K562 (cell line): ENCODE results near the gene PHF14. TPM values are rescaled to one million over a fixed set of nuclear protein-coding genes. Genes with fewer than 3 reads are reported as not detected.

ENCODE experiments used
- ATAC-seq: fragments of 200-7000 bp; cut with Tn5 transposase; 3 replicates; pipeline ENCODE4 v1.9.1; 2020; ENCODE audit warnings: moderate library complexity
- BruUV-seq: library from RNA; stranded (reverse); fragments of 400-500 nt; replicated peaks from 2 replicates; lab custom pipeline; 2021; lab: Mats Ljungman, UMichigan
- CTCF ChIA-PET: fragments of 300-600 bp; formaldehyde crosslinking; extraction: SDS; loops from one replicate; lab custom pipeline; 2021; ENCODE audit warnings: low intra/inter-chr PET ratio; lab: Yijun Ruan, JAX
- POLR2A ChIA-PET: fragments of 300-600, 350-650 bp; sonication (Branson Sonifier 250); formaldehyde crosslinking; extraction: SDS; loops from one replicate; lab custom pipeline; 2021; ENCODE audit warnings: antibody characterized with exemption, inconsistent platforms; lab: Yijun Ruan, JAX
- DNase-seq, 4 experiments: peaks; one replicate each; pipeline versions ENCODE4 v3.0.0 to v3.0.0-alpha.2; 2011 to 2018; ENCODE audit warnings: low spot score in 3 of 4, mixed read lengths in 3 of 4; ENCODE audit errors: extremely low read depth in 1 of 4
- FAIRE-seq: peaks from 2 replicates; lab custom pipeline; 2011; peaks lifted over from hg19 to GRCh38; lab: Jason Lieb, UNC
- H2AFZ ChIP-seq: 2 replicates; pipeline ENCODE4 v1.6.0; 2011; ENCODE audit warnings: low read depth, low read length, control low read depth, inconsistent platforms
- H3K27ac ChIP-seq: fragments of 200-600 bp; 3 replicates; pipeline ENCODE4 v1.8.0; 2011; ENCODE audit warnings: low read depth, mild to moderate bottlenecking, control low read depth, inconsistent platforms, low read length, moderate library complexity, mixed read lengths; ENCODE audit errors: extremely low read depth
- H3K27me3 ChIP-seq, 2 experiments: fragments of 300-600 bp in 1 of 2; 2 replicates in 1 of 2; 3 replicates in 1 of 2; pipeline versions ENCODE4 v1.6.0 to v1.8.0; 2011; ENCODE audit warnings: inconsistent platforms in 2 of 2, low read length in 2 of 2, mild to moderate bottlenecking in 1 of 2, mixed read lengths in 1 of 2, moderate library complexity in 1 of 2; ENCODE audit not compliant: control insufficient read depth in 2 of 2, insufficient read depth in 2 of 2
- H3K36me3 ChIP-seq: fragments of 300-600 bp; 3 replicates; pipeline ENCODE4 v1.8.0; 2011; ENCODE audit warnings: mild to moderate bottlenecking, low read length, inconsistent platforms; ENCODE audit not compliant: control insufficient read depth, insufficient read depth
- H3K4me1 ChIP-seq, 2 experiments: fragments of 200-600 bp in 1 of 2; replicated peaks in 1 of 2; 2 replicates in 1 of 2; 3 replicates in 1 of 2; pipeline versions ENCODE4 v1.5.1 to v1.8.0; 2011; ENCODE audit warnings: inconsistent platforms in 2 of 2, low read length in 2 of 2, mild to moderate bottlenecking in 1 of 2, mixed read lengths in 1 of 2, moderate library complexity in 1 of 2; ENCODE audit not compliant: control insufficient read depth in 2 of 2, insufficient read depth in 2 of 2
- H3K4me2 ChIP-seq: 2 replicates; pipeline ENCODE4 v1.6.1; 2011; ENCODE audit warnings: low read length, control low read depth, inconsistent platforms, mixed read lengths; ENCODE audit not compliant: insufficient read depth
- H3K4me3 ChIP-seq: fragments of 200-600 bp; sonication (generic), shearing (Covaris generic); 2 replicates; pipeline ENCODE4 v1.5.1; 2016; ENCODE audit warnings: control low read depth, inconsistent platforms
- H3K79me2 ChIP-seq: fragments of 200-600 bp; 3 replicates; pipeline ENCODE4 v1.8.0; 2011; ENCODE audit warnings: low read length, inconsistent platforms; ENCODE audit not compliant: control insufficient read depth, insufficient read depth
- H3K9ac ChIP-seq, 2 experiments: 2 replicates each; pipeline versions ENCODE4 v1.6.0 to v1.6.1; 2011; ENCODE audit warnings: low read depth in 2 of 2, low read length in 2 of 2, control low read depth in 1 of 2, inconsistent platforms in 1 of 2, mild to moderate bottlenecking in 1 of 2, mixed read lengths in 1 of 2; ENCODE audit not compliant: insufficient read depth in 1 of 2
- H3K9me1 ChIP-seq: one replicate; pipeline ENCODE4 v1.6.0; 2011; ENCODE audit warnings: inconsistent platforms, mild to moderate bottlenecking, low read length, moderate library complexity; ENCODE audit not compliant: control insufficient read depth, insufficient read depth
- H3K9me3 ChIP-seq: replicated peaks from 2 replicates; pipeline ENCODE4 v1.5.1; 2011; ENCODE audit warnings: low read depth, low read length, inconsistent platforms; ENCODE audit not compliant: control insufficient read depth, insufficient read depth
- H4K20me1 ChIP-seq: replicated peaks from 2 replicates; pipeline ENCODE4 v1.6.1; 2011; ENCODE audit warnings: low read length, inconsistent platforms, mixed read lengths; ENCODE audit not compliant: control insufficient read depth, insufficient read depth
- CHD4 ChIP-seq: fragments of 200-600 bp; sonication (generic); IDR thresholded peaks from 3 replicates; pipeline ENCODE4 v1.6.1; 2012; ENCODE audit warnings: low read depth, mild to moderate bottlenecking, mixed read lengths, low read length, inconsistent platforms; ENCODE audit not compliant: insufficient read depth, insufficient replicate concordance, poor library complexity, severe bottlenecking
- SPI1 ChIP-seq: IDR thresholded peaks from 2 replicates; pipeline ENCODE4 v1.6.1; 2011; ENCODE audit warnings: low read depth, low read length, control low read depth, borderline replicate concordance
- ZFX ChIP-seq: sonication (generic); formaldehyde crosslinking; IDR thresholded peaks from 2 replicates; pipeline ENCODE4 v1.8.0; 2022; ENCODE audit warnings: mild to moderate bottlenecking, missing genetic modification reagents, moderate library complexity
- ZNF518B ChIP-seq: fragments of 250-450 bp; sonication (Bioruptor Pico); IDR thresholded peaks from 2 replicates; pipeline ENCODE4 v1.5.0; 2021; ENCODE audit warnings: mild to moderate bottlenecking, moderate library complexity
- WGBS: fragments of 100-300 bp; shearing (Covaris generic); methylation state at CpG from one replicate; pipeline ENCODE4 v1.1.6; 2016; ENCODE audit warnings: low coverage, mixed read lengths; ENCODE audit not compliant: insufficient coverage; ENCODE audit errors: missing lambda C conversion rate; 5-methylcytosine and 5-hydroxymethylcytosine counted together
- in situ Hi-C: fragments of 300-500 bp; cut with MboI; formaldehyde crosslinking; loops from 4 replicates; pipeline ENCODE4 v1.15.0; 2018; ENCODE audit warnings: inconsistent platforms, mixed read lengths
- intact Hi-C: fragments of 100-400 bp; cut with micrococcal nuclease; formaldehyde crosslinking; loops from 2 replicates; pipeline ENCODE4 v1.14.2; 2022
- polyA plus RNA-seq, 8 experiments: library from polyadenylated mRNA; depleted of rRNA in 4 of 8; stranded (reverse) in 5 of 8; unstranded in 3 of 8; fragments of >200 nt; fragmentation: Nextera tagmentation in 2 of 8; fragmentation: Illumina TruSeq in 1 of 8; extraction: Ambion mirVana in 2 of 8; extraction: Trizol in 1 of 8; gene quantifications; 2 replicates each; pipeline versions ENCODE4 v1.2.1 to v1.2.3, GENCODE V29; 2011 to 2014; ENCODE audit warnings: inconsistent platforms in 1 of 8, missing spikeins in 1 of 8
- total RNA-seq, 7 experiments: library from RNA; depleted of rRNA in 6 of 7; stranded (reverse); fragments of >200 nt in 6 of 7; fragmentation: Illumina TruSeq in 2 of 7; extraction: Trizol in 2 of 7; gene quantifications; 2 replicates each; pipeline versions ENCODE4 v1.2.1 to v1.2.3, GENCODE V29; 2011 to 2021; ENCODE audit warnings: low replicate concordance in 1 of 7

Gene PHF14
- total and polyA plus RNA-seq, 9 of the 15 experiments (the other 6 are each of a cell fraction or from before 2014, with no cell fraction given): 27.5 to 67.6 (median 41.4) TPM

- H2AFZ ChIP-seq: no peak overlapping the region
- BruUV-seq: no TSS peak
- intact Hi-C loops (no loop called here), in situ Hi-C loops (no loop called here)
- CTCF ChIA-PET: no interaction called here
- no peaks in the 10 kb centered on the region for H3K9me1 ChIP-seq
- no peak overlapping the region for H3K27ac ChIP-seq
- DNase-seq: no peak
- FAIRE-seq: no peak
- no peaks in the 10 kb centered on the region for H3K36me3 ChIP-seq
- ATAC-seq: peak; percentile 49; the same call in 1 of the 3 replicates
- H3K4me1 ChIP-seq: no peaks in the 10 kb centered on the region
- H3K9me3 ChIP-seq: no peaks in the 10 kb centered on the region
- peaks cover 5 to 15% of the 10 kb centered on the region in 2 experiments; a peak in 3 of 5 replicates for H3K27me3 ChIP-seq
- H3K4me2 ChIP-seq: no peak overlapping the region
- no peak for TF ChIP-seq ZNF518B (CRISPR knock-in tag)
- TF ChIP-seq SPI1: no peak
- TF ChIP-seq ZFX (CRISPR knock-in tag): no peak
- no peak for TF ChIP-seq CHD4
- TF ChIP-seq, all 486 proteins: peak for 0
- Histone ChIP-seq H3K9ac (no peak overlapping the region), H3K79me2 (no peaks in the 10 kb centered on the region), H3K4me3 (no peak overlapping the region), H4K20me1 (no peaks in the 10 kb centered on the region)
- POLR2A ChIA-PET: no interaction called here
- 0% methylated on average over 3 of the region's 3 CpGs for WGBS
Observed at GRCh38 chr7:11207565-11207964, 233.9 kb downstream of the PHF14 start.
